HG03108 (cell line): ENCODE results near the gene FAM83C.
"Not testable (repeated sequence)": the region's sequence is repeated elsewhere in the genome, so short reads cannot be mapped to it uniquely, and the experiment has no call there.

ENCODE experiments used
- ATAC-seq: cut with Tn5 transposase; IDR thresholded peaks from one replicate; pipeline ENCODE4 v1.9.1; 2021; ENCODE audit warnings: moderate library complexity; ENCODE audit not compliant: unreplicated experiment

The FAM83C gene

GRCh38 chr20:35269055-35269781 lies 23.0 kb downstream of the FAM83C start:
- no peak for ATAC-seq

DNA sequence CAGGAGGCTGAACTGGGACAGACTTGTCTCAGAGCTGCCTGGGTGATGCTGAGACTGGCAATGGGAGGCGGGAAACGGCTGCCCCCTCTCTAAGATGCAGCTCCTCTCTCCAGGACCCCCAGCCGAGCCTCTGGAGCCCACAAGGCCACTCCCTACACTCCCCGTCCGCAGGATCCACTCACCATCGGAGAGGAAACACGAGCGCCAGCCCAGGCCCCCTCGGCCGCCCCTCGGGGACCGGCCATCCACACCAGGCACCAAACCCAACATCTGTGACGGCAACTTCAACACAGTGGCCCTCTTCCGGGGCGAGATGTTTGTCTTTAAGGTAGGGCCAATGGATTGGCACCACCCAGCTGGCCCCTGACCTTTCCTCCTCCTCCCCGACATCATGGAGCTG lies 25.1 kb downstream of the FAM83C start:
- ATAC-seq: no peak

DNA sequence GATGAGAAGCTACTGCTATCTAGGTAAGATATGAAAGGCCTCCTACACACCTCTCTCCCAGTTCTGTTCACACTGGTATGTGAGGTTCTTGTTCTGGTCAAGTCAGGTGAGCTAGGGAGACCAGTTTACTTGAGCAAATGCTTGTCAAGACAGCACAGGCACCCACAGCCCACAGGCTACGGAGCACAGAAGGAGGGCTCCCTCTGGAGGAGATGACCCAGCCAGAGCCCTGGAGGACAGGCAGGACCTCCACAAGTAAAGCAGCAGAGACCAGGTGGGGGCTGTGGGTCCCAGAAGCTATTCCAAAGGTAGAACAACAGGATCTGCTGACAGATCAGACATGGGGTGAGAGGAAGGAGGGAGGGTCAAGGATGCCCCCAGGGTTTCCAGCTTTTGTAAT lies 27.5 kb downstream of the FAM83C start:
- ATAC-seq: no peak

- no peak for ATAC-seq
Observed at GRCh38 chr20:35263532-35264341, 28.5 kb downstream of the FAM83C start.

DNA sequence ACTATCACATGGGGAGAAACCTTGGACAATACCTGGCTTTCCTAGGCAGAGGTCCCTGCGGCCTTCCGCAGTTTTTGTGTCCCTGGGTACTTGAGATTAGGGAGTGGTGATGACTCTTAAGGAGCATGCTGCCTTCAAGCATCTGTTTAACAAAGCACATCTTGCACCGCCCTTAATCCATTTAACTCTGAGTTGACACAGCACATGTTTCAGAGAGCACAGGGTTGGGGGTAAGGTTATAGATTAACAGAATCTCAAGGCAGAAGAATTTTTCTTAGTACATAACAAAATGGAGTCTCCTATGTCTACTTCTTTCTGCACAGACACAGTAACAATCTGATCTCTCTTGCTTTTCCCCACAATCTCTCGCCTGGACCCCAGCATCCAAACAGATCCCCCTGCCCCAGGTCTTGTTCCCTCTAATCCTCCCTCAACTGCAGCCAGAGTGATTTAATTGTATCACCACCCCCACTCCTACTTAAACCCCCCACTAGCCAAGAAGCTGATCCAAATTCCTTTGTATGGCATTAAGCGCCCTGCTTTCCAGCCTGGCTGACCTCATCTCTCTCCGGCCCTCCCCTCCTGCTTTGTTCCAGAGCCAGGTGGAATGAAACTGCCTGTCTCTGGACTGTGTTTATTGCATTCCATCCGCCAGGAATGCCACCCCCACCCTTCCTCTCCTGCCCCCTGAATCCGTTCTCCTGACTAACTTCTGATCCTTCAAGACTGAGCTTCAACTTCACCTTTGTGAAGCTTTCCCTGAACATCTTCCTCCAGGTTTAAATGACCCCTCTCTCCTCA lies 29.3 kb downstream of the FAM83C start:
- ATAC-seq: not testable (repeated sequence)

DNA sequence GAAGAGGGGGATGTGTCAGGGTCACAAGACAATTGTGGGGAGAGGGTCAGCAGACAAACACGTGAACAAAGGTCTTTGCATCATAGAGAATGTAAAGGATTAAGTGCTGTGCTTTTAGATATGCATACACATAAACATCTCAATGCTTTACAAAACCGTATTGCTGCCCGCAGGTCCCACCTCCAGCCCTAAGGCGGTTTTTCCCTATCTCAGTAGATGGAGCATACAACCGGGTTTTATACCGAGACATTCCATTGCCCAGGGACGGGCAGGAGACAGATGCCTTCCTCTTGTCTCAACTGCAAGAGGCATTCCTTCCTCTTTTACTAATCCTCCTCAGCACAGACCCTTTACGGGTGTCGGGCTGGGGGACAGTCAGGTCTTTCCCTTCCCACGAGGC lies 29.9 kb downstream of the FAM83C start:
- ATAC-seq: not testable (repeated sequence)

DNA sequence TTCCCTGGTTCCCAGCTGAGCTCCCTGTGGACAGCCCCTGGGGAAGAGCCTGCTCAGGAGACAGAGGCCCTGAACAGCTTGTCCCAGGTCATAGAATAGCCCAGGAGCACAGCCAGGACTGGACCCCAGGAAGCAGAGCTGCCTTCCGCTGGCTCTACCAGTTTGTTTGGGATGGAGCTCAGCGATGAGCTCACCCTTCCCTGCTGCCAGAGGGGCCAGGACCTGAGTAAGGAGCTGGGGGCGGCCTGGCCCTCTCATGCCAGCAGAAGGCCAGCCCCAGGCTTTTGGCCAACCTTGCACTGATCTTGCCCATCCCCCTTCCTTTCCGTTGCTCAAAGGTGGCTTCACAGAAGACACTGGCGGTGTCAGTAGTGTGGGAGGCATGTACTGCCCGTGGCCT lies 31.8 kb downstream of the FAM83C start:
- no peak for ATAC-seq

DNA sequence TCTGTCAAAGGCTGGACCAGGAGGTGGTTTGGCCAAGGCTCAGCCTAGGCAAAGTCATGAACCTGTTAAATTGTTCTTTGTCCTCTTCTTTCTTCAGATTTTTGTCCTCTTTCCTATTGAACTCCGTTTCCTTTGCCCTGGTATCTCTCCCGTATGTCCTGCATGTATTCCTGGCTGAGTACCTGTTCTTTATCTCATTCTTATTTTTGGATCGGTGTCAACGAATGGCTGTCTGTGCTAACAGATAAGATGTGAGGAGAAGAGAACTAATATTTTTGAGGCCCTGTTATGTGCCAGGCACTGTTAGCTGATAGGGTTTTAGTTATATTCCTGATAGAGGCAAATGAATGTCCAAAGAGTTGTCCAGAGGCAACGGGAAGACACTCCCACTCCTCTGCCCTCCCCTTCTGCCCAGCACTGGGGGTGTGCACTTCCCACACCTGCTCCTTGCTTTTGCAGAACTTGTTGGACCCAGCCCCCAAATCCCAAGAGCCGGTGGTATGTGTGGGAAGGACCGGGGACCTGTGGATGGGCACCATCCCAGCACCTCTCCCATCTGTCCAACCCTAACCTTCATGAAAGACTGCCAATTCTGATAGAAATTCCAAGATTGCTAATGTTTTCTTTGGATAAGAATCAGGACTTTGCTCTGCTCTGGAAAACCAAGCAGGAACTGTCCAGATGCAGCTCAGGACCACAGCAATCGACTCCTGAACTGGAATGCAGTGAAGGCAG lies 34.9 kb downstream of the FAM83C start:
- no peak for ATAC-seq

GRCh38 chr20:35254448-35254999 lies 37.7 kb downstream of the FAM83C start:
- ATAC-seq: no peak

DNA sequence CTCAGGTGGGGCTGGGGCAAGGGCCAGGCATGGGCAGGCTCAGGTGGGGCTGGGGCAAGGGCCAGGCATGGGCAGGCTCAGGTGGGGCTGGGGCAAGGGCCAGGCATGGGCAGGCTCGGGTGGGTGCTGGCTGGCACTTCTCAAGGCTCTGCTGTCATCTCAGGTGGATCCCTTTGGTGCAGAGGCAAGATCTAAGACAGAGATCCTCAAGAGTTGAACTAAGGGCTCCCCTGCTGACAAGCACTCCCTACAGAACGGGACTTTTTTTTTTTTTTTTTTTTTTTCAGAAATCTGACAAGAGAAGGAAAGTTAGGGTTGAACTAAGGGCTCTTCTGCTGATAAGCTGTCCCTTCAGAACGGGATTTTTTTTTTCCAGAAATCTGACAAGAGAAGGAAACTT lies 39.2 kb downstream of the FAM83C start:
- no peak for ATAC-seq

DNA sequence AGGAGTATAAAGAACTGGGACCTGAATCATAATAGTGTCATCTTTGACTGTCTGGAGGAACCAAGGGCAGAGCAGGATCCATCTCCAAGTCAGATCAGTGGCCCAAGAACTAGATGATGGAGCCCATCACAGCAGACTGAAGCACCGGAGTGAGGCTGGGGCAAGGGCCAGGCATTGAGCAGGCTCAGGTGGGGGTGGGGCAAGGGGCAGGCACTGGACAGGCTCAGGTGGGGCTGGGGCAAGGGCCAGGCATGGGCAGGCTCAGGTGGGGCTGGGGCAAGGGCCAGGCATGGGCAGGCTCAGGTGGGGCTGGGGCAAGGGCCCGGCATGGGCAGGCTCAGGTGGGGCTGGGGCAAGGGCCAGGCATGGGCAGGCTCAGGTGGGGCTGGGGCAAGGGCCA lies 39.6 kb downstream of the FAM83C start:
- not testable (repeated sequence) for ATAC-seq

GRCh38 chr20:35252037-35252461 lies 40.2 kb downstream of the FAM83C start:
- ATAC-seq: peak; percentile 87

GRCh38 chr20:35251613-35251940 lies 40.6 kb downstream of the FAM83C start:
- no peak for ATAC-seq

- no peak for ATAC-seq
Observed at GRCh38 chr20:35248641-35249475, 43.4 kb downstream of the FAM83C start.

- no peak for ATAC-seq
Observed at GRCh38 chr20:35246723-35247122, 45.5 kb downstream of the FAM83C start.

- ATAC-seq: no peak
Observed at GRCh38 chr20:35243986-35244385, 48.2 kb downstream of the FAM83C start.

DNA sequence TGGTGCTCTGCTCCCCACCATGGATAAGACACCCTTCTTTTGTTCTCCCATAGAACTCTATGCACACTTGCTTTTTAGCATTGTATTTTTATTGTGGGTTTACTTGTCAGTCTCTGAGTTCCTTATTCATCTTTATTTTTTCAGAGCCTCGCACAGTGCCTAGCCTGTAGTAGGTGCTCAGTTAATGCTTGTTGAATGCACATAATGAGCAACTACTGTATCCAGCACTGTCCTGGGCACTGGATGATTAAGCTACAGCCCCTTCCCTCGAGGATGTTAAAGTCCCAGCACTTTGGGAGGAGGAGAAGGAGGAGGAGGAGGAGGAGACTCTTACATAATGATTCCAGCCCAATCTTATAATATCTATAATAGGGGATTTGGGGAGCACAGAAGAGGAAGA lies 48.9 kb downstream of the FAM83C start:
- ATAC-seq: no peak

DNA sequence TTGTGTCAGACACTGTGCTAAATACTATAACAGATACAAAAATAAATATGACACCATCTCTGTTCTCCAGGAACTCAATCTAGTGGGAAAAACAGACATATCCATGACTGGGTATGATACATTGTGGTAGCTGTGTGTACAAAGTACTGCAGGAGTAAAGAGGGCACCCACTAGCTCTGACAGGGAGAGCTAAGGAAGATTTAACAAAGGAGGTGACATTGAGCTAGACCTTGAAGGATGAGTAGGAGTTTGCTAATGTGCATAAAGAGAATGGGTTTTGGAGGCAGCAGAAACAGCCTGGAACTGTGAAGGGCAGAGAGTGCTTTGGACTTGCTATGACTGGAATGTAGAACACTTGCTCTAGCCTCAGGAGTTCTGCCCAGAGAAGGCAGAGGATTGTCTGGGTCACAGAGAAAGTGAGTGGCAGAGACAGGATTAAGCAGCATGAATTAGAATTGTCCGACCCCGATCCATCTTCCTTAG lies 51.4 kb downstream of the FAM83C start:
- ATAC-seq: no peak

DNA sequence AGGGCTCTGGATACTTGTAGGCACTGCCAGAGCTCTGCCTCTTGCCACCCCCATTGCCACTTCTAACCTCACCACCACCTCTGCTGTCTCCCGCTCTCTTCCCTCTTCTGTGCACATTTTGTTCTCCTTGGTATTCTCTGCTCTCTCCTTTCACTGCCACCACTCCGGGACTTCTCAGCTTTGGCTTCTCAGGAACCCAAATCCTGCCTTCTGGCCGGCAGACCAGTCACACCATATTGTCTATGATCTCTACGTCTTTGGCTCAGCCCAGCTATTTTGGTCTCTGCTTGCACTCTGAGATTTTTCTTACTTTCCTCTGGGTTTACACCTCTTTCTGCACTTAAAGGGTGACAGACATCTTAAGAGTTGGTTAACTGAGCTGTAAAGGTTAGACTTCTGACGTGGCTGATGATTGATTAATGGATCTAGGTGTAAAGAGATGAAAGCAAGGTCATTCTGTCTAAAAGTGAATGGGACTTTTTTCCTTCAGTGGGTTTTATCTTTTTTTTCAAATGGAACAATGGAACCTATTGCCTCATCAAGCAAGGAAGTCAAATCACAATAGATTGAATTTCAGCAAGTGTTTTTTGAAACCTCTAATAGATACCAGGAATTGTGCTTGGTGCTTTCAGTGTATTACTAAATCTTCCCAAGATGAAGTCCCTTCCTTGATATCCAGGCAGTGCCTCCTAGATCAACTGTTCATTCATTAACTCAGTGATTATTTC lies 52.0 kb downstream of the FAM83C start:
- no peak for ATAC-seq
